Measurements from ENCODE around the gene BAZ1B. TPM values are rescaled to one million over a fixed set of nuclear protein-coding genes. Genes with fewer than 3 reads are reported as not detected.

BAZ1B gene
- total and polyA plus RNA-seq, 9 of the 15 experiments (the other 6 are each of a cell fraction or from before 2014, with no cell fraction given), result 15.0 to 134 (median 79.5) TPM

DNA sequence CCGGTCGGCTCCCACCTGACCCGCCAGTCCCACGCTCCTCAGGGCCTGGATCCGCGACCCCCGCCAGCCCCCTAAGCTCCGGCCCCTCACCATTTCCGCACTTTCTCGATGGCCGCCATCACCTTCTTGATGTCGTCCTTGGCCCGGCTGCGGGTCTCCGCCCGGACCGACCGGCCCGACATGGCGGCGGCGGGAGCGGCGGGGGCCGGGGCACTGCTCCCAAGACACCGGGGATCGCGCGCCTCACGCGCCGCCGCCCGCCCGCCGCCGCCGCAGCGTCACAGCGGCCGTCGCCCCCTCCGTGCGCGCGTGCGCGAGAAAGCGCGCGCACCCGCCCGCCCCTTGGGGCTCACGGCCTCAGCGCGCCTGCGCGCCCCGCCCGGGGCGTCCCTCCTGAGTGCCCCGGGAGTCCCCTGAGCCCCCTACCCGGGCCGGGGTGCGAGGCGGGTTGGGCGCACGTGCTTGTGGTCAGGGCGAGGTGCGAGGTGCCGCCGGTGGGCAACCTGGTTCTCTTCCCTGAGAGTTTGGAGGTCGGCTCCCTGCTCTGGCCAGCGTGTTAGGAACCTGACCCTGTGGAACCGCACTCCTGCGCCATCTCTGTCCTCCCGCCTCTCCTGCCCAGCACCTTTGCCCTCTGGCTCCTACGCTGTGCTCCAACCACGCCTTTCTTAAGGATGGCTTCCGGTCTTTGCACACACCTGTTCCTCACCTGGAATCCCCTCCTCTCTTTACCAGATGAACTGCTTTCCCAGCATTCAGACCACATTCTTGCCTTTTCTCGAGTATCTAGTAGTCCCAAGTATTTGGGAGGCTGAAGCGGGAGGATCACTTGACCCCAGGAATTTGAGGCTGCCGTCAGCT, 35.5 kb upstream of the BAZ1B start, which contains the start of gene BCL7B (continued):
- TF ChIP-seq ZNF592 (IDR thresholded peaks at IDR 0.05), result peak; percentile 98
- TF ChIP-seq NUFIP1 (IDR thresholded peaks at IDR 0.05; ENCODE audit: partially characterized antibody), result peak; percentile 29
- TF ChIP-seq ZNF124 (CRISPR knock-in tag; IDR thresholded peaks at IDR 0.05), result peak; percentile 33; the same call in 1 of the 2 replicates
- TF ChIP-seq ZBTB5 (IDR thresholded peaks at IDR 0.05), result no peak
- peak; percentile 94 for TF ChIP-seq POLR2G (IDR thresholded peaks at IDR 0.05; ENCODE audit: low read depth, low read length)
- peak; percentile 91 for TF ChIP-seq NR2C1 (IDR thresholded peaks at IDR 0.05)
- peak; percentile 91 for TF ChIP-seq NR2C1 (tag; IDR thresholded peaks at IDR 0.05)
- TF ChIP-seq MGA (IDR thresholded peaks at IDR 0.05), result peak; percentile 99
- TF ChIP-seq ZNF507 (tag; conservative IDR thresholded peaks at IDR 0.05), result no peak
